SU-DHL-6 (cell line): ENCODE results near the gene GRM5.

Source experiments
- H2AFZ ChIP-seq: fragments of 200-600 bp; sonication (generic); 2 replicates; pipeline ENCODE4 v1.6.1; 2014; ENCODE audit warnings: low read depth, mild to moderate bottlenecking, moderate library complexity, mixed read lengths, antibody characterized with exemption, low read length; ENCODE audit not compliant: severe bottlenecking
- H3F3A ChIP-seq: fragments of 200-600 bp; shearing (Covaris generic); 2 replicates; pipeline ENCODE4 v1.6.0; 2016; ENCODE audit warnings: antibody characterized with exemption, mild to moderate bottlenecking; ENCODE audit not compliant: insufficient read depth
- H3K27ac ChIP-seq: fragments of 200-600 bp; sonication (generic); 2 replicates; pipeline ENCODE4 v1.5.1; 2016; ENCODE audit warnings: low read depth, mild to moderate bottlenecking, low read length, moderate library complexity, mixed read lengths
- H3K27me3 ChIP-seq: fragments of 200-600 bp; sonication (generic), shearing (Covaris generic); 2 replicates; pipeline ENCODE4 v1.6.0; 2014; ENCODE audit warnings: mild to moderate bottlenecking, low read length
- H3K36me3 ChIP-seq: fragments of 200-600 bp; sonication (generic); 2 replicates; pipeline ENCODE4 v1.6.1; 2014; ENCODE audit warnings: mild to moderate bottlenecking, low read length, mixed read lengths
- H3K4me2 ChIP-seq: fragments of 300-600, 200-600 bp; shearing (Covaris generic), sonication (generic); 2 replicates; pipeline ENCODE4 v1.6.0; 2014; ENCODE audit warnings: low read length, low read depth, mild to moderate bottlenecking; ENCODE audit not compliant: poor library complexity, severe bottlenecking
- H3K4me3 ChIP-seq: fragments of 200-600 bp; sonication (generic); 2 replicates; pipeline ENCODE4 v1.5.1; 2014; ENCODE audit warnings: antibody characterized with exemption, low read length, mild to moderate bottlenecking, mixed read lengths; ENCODE audit not compliant: insufficient read depth, poor library complexity, severe bottlenecking
- H3K79me2 ChIP-seq: fragments of 200-600 bp; sonication (generic); 2 replicates; pipeline ENCODE4 v1.6.1; 2014; ENCODE audit warnings: mild to moderate bottlenecking, low read length, moderate library complexity; ENCODE audit not compliant: insufficient read depth
- H3K9ac ChIP-seq: fragments of 200-600 bp; sonication (generic); 2 replicates; pipeline ENCODE4 v1.7.0; 2014; ENCODE audit warnings: mild to moderate bottlenecking, low read length
- H3K9me2 ChIP-seq: fragments of 200-600 bp; sonication (generic); replicated peaks from 2 replicates; pipeline ENCODE4 v1.6.1; 2014; ENCODE audit warnings: low read length; ENCODE audit not compliant: insufficient read depth
- H3K9me3 ChIP-seq: fragments of 200-600 bp; sonication (generic); 2 replicates; pipeline ENCODE4 v1.6.1; 2014; ENCODE audit warnings: low read length, mixed read lengths; ENCODE audit not compliant: insufficient read depth
- H4K20me1 ChIP-seq: fragments of 200-600 bp; sonication (generic); 2 replicates; pipeline ENCODE4 v1.6.1; 2014; ENCODE audit warnings: low read depth, mild to moderate bottlenecking, antibody characterized with exemption, low read length, moderate library complexity, mixed read lengths
- CTCF ChIP-seq: fragments of 200-600 bp; sonication (generic); IDR thresholded peaks from one replicate; pipeline ENCODE4 v1.5.1; 2017; ENCODE audit warnings: antibody characterized with exemption, mild to moderate bottlenecking, low read length, moderate library complexity; ENCODE audit not compliant: insufficient read depth, poor library complexity, severe bottlenecking
- EZH2phosphoT487 ChIP-seq: fragments of 200-600 bp; sonication (generic), shearing (Covaris generic); conservative IDR thresholded peaks from 2 replicates; pipeline ENCODE4 v1.6.1; 2018; ENCODE audit warnings: mild to moderate bottlenecking, antibody characterized with exemption, low read length, moderate library complexity, mixed read lengths

Gene GRM5

GRCh38 chr11:88807349-88807748 is 258.4 kb downstream of the GRM5 start:
- TF ChIP-seq EZH2phosphoT487: no peak
- no peak for TF ChIP-seq CTCF
- H3K4me3 ChIP-seq: no peak overlapping the region
- no peaks in the 10 kb centered on the region for H3K9me2 ChIP-seq
- H3F3A ChIP-seq: no peaks in the 10 kb centered on the region
- no peaks in the 10 kb centered on the region for H3K36me3 ChIP-seq
- no peak overlapping the region for H2AFZ ChIP-seq
- H3K9me3 ChIP-seq: no peaks in the 10 kb centered on the region
- no peak overlapping the region for H3K27ac ChIP-seq
- no peaks in the 10 kb centered on the region for H4K20me1 ChIP-seq
- no peak overlapping the region for H3K9ac ChIP-seq
- no peaks in the 10 kb centered on the region for H3K79me2 ChIP-seq
- H3K27me3 ChIP-seq: no peaks in the 10 kb centered on the region
- H3K4me2 ChIP-seq: no peak overlapping the region

GRCh38 chr11:88806410-88806809 is 259.4 kb downstream of the GRM5 start:
- H3K9me3 ChIP-seq: no peaks in the 10 kb centered on the region
- no peaks in the 10 kb centered on the region for H3K79me2 ChIP-seq
- no peak overlapping the region for H3K4me3 ChIP-seq
- no peak overlapping the region for H3K4me2 ChIP-seq
- H3K27me3 ChIP-seq: no peaks in the 10 kb centered on the region
- no peak overlapping the region for H3K27ac ChIP-seq
- no peak overlapping the region for H3K9ac ChIP-seq
- no peaks in the 10 kb centered on the region for H3F3A ChIP-seq
- H4K20me1 ChIP-seq: no peaks in the 10 kb centered on the region
- no peak overlapping the region for H2AFZ ChIP-seq
- H3K9me2 ChIP-seq: no peaks in the 10 kb centered on the region
- no peak for TF ChIP-seq CTCF
- no peak for TF ChIP-seq EZH2phosphoT487
- H3K36me3 ChIP-seq: no peaks in the 10 kb centered on the region

- Histone ChIP-seq H4K20me1 (no peaks in the 10 kb centered on the region), H3K4me3 (no peak overlapping the region), H2AFZ (no peak overlapping the region), H3K36me3 (no peaks in the 10 kb centered on the region), H3F3A (no peaks in the 10 kb centered on the region), H3K27ac (no peak overlapping the region), H3K9ac (no peak overlapping the region), H3K9me2 (no peaks in the 10 kb centered on the region), H3K4me2 (no peak overlapping the region), H3K79me2 (no peaks in the 10 kb centered on the region), H3K27me3 (no peaks in the 10 kb centered on the region), H3K9me3 (no peaks in the 10 kb centered on the region)
- no peak for TF ChIP-seq CTCF
- no peak for TF ChIP-seq EZH2phosphoT487
Observed at GRCh38 chr11:88801484-88802123, 264.2 kb downstream of the GRM5 start.
